Vagina (tissue), 2 donors: ENCODE measurements around the gene ENOX1. TPM values are rescaled to one million over a fixed set of nuclear protein-coding genes. Genes with fewer than 3 reads are reported as not detected.

Experiments
- DNase-seq, 2 donors: peaks; one replicate each; pipeline ENCODE4 v3.0.0-alpha.2; 2017; ENCODE audit errors: extremely low spot score in 2 of 2
- H3K27ac ChIP-seq: fragments of 200-600 bp; sonication (generic); one replicate; pipeline ENCODE4 v1.5.1; 2019
- H3K27me3 ChIP-seq: fragments of 200-600 bp; sonication (generic); one replicate; pipeline ENCODE4 v1.5.1; 2019
- H3K36me3 ChIP-seq, 2 donors: fragments of 200-600 bp; sonication (generic); one replicate each; pipeline ENCODE4 v1.5.1; 2017 to 2019
- H3K4me1 ChIP-seq: fragments of 200-600 bp; sonication (generic); one replicate; pipeline ENCODE4 v1.5.1; 2019
- H3K4me3 ChIP-seq, 2 donors: fragments of 200-600 bp; sonication (generic); 1 replicate in 1 of 2; 2 replicates in 1 of 2; pipeline ENCODE4 v1.5.1; 2016 to 2019
- H3K9me3 ChIP-seq: fragments of 200-600 bp; sonication (generic); one replicate; pipeline ENCODE4 v1.5.1; 2019
- CTCF ChIP-seq, 3 experiments: fragments of 450-650 bp in 2 of 3; fragments of 200-600 bp in 1 of 3; sonication (generic) in 1 of 3; IDR thresholded peaks; one replicate each; pipeline ENCODE4 v1.5.1; 2017 to 2019; ENCODE audit warnings: antibody characterized with exemption in 3 of 3, mild to moderate bottlenecking in 2 of 3, moderate library complexity in 2 of 3
- POLR2A ChIP-seq, 2 donors: fragments of 450-650 bp; IDR thresholded peaks; one replicate each; pipeline ENCODE4 v1.6.1; 2017; ENCODE audit warnings: antibody characterized with exemption in 2 of 2, mild to moderate bottlenecking in 2 of 2, moderate library complexity in 2 of 2
- POLR2AphosphoS5 ChIP-seq, 2 donors: sonication (generic); formaldehyde crosslinking; IDR thresholded peaks; one replicate each; pipeline ENCODE4 v1.9.0; 2017; ENCODE audit warnings: antibody characterized with exemption in 2 of 2, mild to moderate bottlenecking in 2 of 2, low read depth in 1 of 2; ENCODE audit not compliant: insufficient read depth in 1 of 2
- intact Hi-C: fragments of 100-400 bp; cut with DNase I; formaldehyde crosslinking; loops from one replicate; pipeline ENCODE4 v1.15.1; 2023
- total RNA-seq: library from RNA; depleted of rRNA; stranded (reverse); fragments of >200 nt; gene quantifications from one replicate; pipeline ENCODE4 v1.2.3, GENCODE V29; 2016

ENOX1 gene
- total RNA-seq, 1 donor from 2014 or later = 2.7 TPM

GRCh38 chr13:43335764-43336163 is 451.0 kb downstream of the ENOX1 start:
- H3K4me1 ChIP-seq = no peaks in the 10 kb centered on the region
- H3K27ac ChIP-seq = no peak overlapping the region
- H3K9me3 ChIP-seq = no peaks in the 10 kb centered on the region
- TF ChIP-seq POLR2A (IDR thresholded peaks at IDR 0.05) (no peak), CTCF (IDR thresholded peaks at IDR 0.05) (no peak), POLR2AphosphoS5 (IDR thresholded peaks at IDR 0.05; ENCODE audit: insufficient read depth in 1 of 2, low read depth in 1 of 2) (no peak)
- no peaks in the 10 kb centered on the region for H3K27me3 ChIP-seq
- H3K36me3 ChIP-seq = no peaks in the 10 kb centered on the region
- no peak for DNase-seq
- H3K4me3 ChIP-seq = no peak overlapping the region
- intact Hi-C loops = no loop called here

- no peaks in the 10 kb centered on the region for H3K4me1 ChIP-seq
- intact Hi-C loops = no loop called here
- no peak for TF ChIP-seq POLR2A (IDR thresholded peaks at IDR 0.05)
- no peak for TF ChIP-seq CTCF (IDR thresholded peaks at IDR 0.05)
- TF ChIP-seq POLR2AphosphoS5 (IDR thresholded peaks at IDR 0.05; ENCODE audit: insufficient read depth in 1 of 2, low read depth in 1 of 2) = no peak
- no peak for DNase-seq
- no peaks in the 10 kb centered on the region for H3K36me3 ChIP-seq
- H3K27me3 ChIP-seq = no peaks in the 10 kb centered on the region
- no peak overlapping the region for H3K27ac ChIP-seq
- H3K9me3 ChIP-seq = no peaks in the 10 kb centered on the region
- H3K4me3 ChIP-seq = no peak overlapping the region
Observed at GRCh38 chr13:43333176-43333575, 453.6 kb downstream of the ENOX1 start.

GRCh38 chr13:43331672-43332071 is 455.1 kb downstream of the ENOX1 start:
- TF ChIP-seq POLR2A (IDR thresholded peaks at IDR 0.05) (no peak), CTCF (IDR thresholded peaks at IDR 0.05) (no peak), POLR2AphosphoS5 (IDR thresholded peaks at IDR 0.05; ENCODE audit: insufficient read depth in 1 of 2, low read depth in 1 of 2) (no peak)
- no peaks in the 10 kb centered on the region for H3K4me1 ChIP-seq
- no peak for DNase-seq
- H3K27me3 ChIP-seq = no peaks in the 10 kb centered on the region
- no peaks in the 10 kb centered on the region for H3K36me3 ChIP-seq
- no peaks in the 10 kb centered on the region for H3K9me3 ChIP-seq
- no peak overlapping the region for H3K27ac ChIP-seq
- H3K4me3 ChIP-seq = no peak overlapping the region
- intact Hi-C loops = no loop called here

GRCh38 chr13:43329702-43330101 is 457.1 kb downstream of the ENOX1 start:
- Histone ChIP-seq H3K27ac (no peak overlapping the region), H3K36me3 (no peaks in the 10 kb centered on the region), H3K27me3 (no peaks in the 10 kb centered on the region), H3K9me3 (no peaks in the 10 kb centered on the region), H3K4me1 (no peaks in the 10 kb centered on the region), H3K4me3 (no peak overlapping the region)
- intact Hi-C loops = no loop called here
- DNase-seq = no peak
- TF ChIP-seq POLR2AphosphoS5 (IDR thresholded peaks at IDR 0.05; ENCODE audit: insufficient read depth in 1 of 2, low read depth in 1 of 2) (no peak), POLR2A (IDR thresholded peaks at IDR 0.05) (no peak), CTCF (IDR thresholded peaks at IDR 0.05) (no peak)

- Histone ChIP-seq H3K27ac (no peak overlapping the region), H3K4me1 (no peaks in the 10 kb centered on the region)
Observed at GRCh38 chr13:43328907-43329306, 457.9 kb downstream of the ENOX1 start.

More at GRCh38 chr13:43328907-43329306, 457.9 kb downstream of the ENOX1 start:
- TF ChIP-seq POLR2A (IDR thresholded peaks at IDR 0.05) (no peak), POLR2AphosphoS5 (IDR thresholded peaks at IDR 0.05; ENCODE audit: insufficient read depth in 1 of 2, low read depth in 1 of 2) (no peak), CTCF (IDR thresholded peaks at IDR 0.05) (no peak)
- DNase-seq = no peak
- Histone ChIP-seq H3K4me3 (no peak overlapping the region), H3K36me3 (no peaks in the 10 kb centered on the region), H3K9me3 (no peaks in the 10 kb centered on the region), H3K27me3 (no peaks in the 10 kb centered on the region)
- intact Hi-C loops = no loop called here
